ENCODE results near the gene TBC1D14.

DNA sequence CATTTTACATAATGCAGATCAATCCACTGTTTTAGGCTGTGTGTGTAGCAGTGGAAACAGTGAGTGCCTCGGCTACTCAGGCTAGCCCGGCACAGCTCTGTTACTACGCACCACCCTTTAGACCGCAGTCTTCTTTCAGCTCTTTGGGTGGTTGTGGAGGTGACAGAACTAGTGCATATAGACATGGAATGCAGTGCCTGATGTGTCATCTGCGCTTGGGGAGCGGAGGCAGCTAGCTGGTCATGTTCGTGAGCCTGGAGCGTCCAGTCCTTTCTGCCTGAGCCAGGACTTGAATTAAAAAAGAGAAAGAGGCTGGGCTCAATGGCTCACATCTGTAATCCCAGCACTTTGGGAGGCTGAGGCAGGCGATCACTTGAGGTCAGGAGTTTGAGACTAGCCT is 4.8 kb downstream of the TBC1D14 start:
- TF ChIP-seq, protein P1, sequence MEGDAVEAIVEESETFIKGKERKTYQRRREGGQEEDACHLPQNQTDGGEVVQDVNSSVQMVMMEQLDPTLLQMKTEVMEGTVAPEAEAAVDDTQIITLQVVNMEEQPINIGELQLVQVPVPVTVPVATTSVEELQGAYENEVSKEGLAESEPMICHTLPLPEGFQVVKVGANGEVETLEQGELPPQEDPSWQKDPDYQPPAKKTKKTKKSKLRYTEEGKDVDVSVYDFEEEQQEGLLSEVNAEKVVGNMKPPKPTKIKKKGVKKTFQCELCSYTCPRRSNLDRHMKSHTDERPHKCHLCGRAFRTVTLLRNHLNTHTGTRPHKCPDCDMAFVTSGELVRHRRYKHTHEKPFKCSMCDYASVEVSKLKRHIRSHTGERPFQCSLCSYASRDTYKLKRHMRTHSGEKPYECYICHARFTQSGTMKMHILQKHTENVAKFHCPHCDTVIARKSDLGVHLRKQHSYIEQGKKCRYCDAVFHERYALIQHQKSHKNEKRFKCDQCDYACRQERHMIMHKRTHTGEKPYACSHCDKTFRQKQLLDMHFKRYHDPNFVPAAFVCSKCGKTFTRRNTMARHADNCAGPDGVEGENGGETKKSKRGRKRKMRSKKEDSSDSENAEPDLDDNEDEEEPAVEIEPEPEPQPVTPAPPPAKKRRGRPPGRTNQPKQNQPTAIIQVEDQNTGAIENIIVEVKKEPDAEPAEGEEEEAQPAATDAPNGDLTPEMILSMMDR (IDR thresholded peaks at IDR 0.05), result no peak
- no peak for TF ChIP-seq POLR2AphosphoS5 (IDR thresholded peaks at IDR 0.05; ENCODE audit: low read depth, low read length)
- TF ChIP-seq SIN3A (IDR thresholded peaks at IDR 0.05; ENCODE audit: borderline replicate concordance, insufficient read depth, low read depth, low read length), result no peak
- TF ChIP-seq REST (IDR thresholded peaks at IDR 0.05; ENCODE audit: insufficient read depth in 1 of 2, low read depth in 2 of 2, low read length in 1 of 2), result no peak
- TF ChIP-seq TCF7L2 (IDR thresholded peaks at IDR 0.05; ENCODE audit: low read depth, low read length), result no peak
